GM12878 (cell line): ENCODE data around the gene ANKS4B. TPM values are rescaled to one million over a fixed set of nuclear protein-coding genes. Genes with fewer than 3 reads are reported as not detected.

ENCODE experiments used
- ATAC-seq: fragments of 200-7000 bp; cut with Tn5 transposase; 3 replicates; pipeline ENCODE4 v1.9.1; 2020; ENCODE audit warnings: mild to moderate bottlenecking, moderate library complexity
- BruUV-seq: library from RNA; stranded (reverse); fragments of 400-500 nt; replicated peaks from 2 replicates; lab custom pipeline; 2021; lab: Mats Ljungman, UMichigan
- CTCF ChIA-PET: fragments of 300-600 bp; sonication (Branson Sonifier 250); formaldehyde crosslinking; extraction: SDS; loops from one replicate; lab custom pipeline; 2021; ENCODE audit warnings: inconsistent platforms; lab: Yijun Ruan, JAX
- POLR2A ChIA-PET: fragments of 350-600 bp; formaldehyde crosslinking; extraction: SDS; loops from one replicate; lab custom pipeline; 2021; ENCODE audit warnings: inconsistent platforms; lab: Charles Lee
- RAD21 ChIA-PET: fragments of 300-600 bp; sonication (Branson Sonifier 250); formaldehyde crosslinking; loops from one replicate; lab custom pipeline; 2023; ENCODE audit warnings: antibody characterized with exemption; ENCODE audit not compliant: unreplicated experiment; lab: Charles Lee
- SMC1A ChIA-PET: fragments of 300-600 bp; sonication (Branson Sonifier 250); formaldehyde crosslinking; loops from one replicate; lab custom pipeline; 2023; ENCODE audit not compliant: unreplicated experiment, uncharacterized antibody; lab: Charles Lee
- DNase-seq: peaks from one replicate; pipeline ENCODE4 v3.0.0-alpha.2; 2011; ENCODE audit warnings: low read depth, low spot score
- FAIRE-seq: peaks from 3 replicates; lab custom pipeline; 2011; peaks lifted over from hg19 to GRCh38; lab: Jason Lieb, UNC
- H2AFZ ChIP-seq: 2 replicates; pipeline ENCODE4 v1.6.0; 2011; ENCODE audit warnings: low read depth, low read length, control low read depth; ENCODE audit not compliant: control insufficient read depth
- H3K27ac ChIP-seq: 2 replicates; pipeline ENCODE4 v1.5.1; 2011; ENCODE audit warnings: control low read depth; ENCODE audit not compliant: control insufficient read depth, insufficient read depth
- H3K27me3 ChIP-seq, 2 experiments: replicated peaks in 1 of 2; 2 replicates each; pipeline versions ENCODE4 v1.6.0 to v1.6.1; 2011; ENCODE audit warnings: low read length in 1 of 2; ENCODE audit not compliant: control insufficient read depth in 2 of 2, insufficient read depth in 2 of 2
- H3K36me3 ChIP-seq, 2 experiments: 2 replicates each; pipeline ENCODE4 v1.5.1; 2011; ENCODE audit warnings: low read length in 1 of 2; ENCODE audit not compliant: control insufficient read depth in 2 of 2, insufficient read depth in 2 of 2
- H3K4me1 ChIP-seq: 2 replicates; pipeline ENCODE4 v1.6.1; 2011; ENCODE audit warnings: mild to moderate bottlenecking, low read length, moderate library complexity, mixed read lengths; ENCODE audit not compliant: control insufficient read depth, insufficient read depth
- H3K4me2 ChIP-seq: 2 replicates; pipeline ENCODE4 v1.6.0; 2011; ENCODE audit warnings: control low read depth; ENCODE audit not compliant: control insufficient read depth, insufficient read depth
- H3K4me3 ChIP-seq: fragments of 200-600 bp; sonication (generic); 2 replicates; pipeline ENCODE4 v1.5.1; 2016
- H3K79me2 ChIP-seq: 2 replicates; pipeline ENCODE4 v1.6.0; 2011; ENCODE audit warnings: low read length; ENCODE audit not compliant: control insufficient read depth, insufficient read depth
- H3K9ac ChIP-seq: 2 replicates; pipeline ENCODE4 v1.8.0; 2011; ENCODE audit warnings: low read length, control low read depth, mixed read lengths; ENCODE audit not compliant: control insufficient read depth, insufficient read depth
- H3K9me3 ChIP-seq: replicated peaks from 3 replicates; pipeline ENCODE4 v1.5.1; 2011; ENCODE audit warnings: mild to moderate bottlenecking, low read length; ENCODE audit not compliant: control insufficient read depth, insufficient read depth
- H4K20me1 ChIP-seq: 2 replicates; pipeline ENCODE4 v1.6.0; 2011; ENCODE audit not compliant: control insufficient read depth, insufficient read depth
- WGBS: methylation state at CpG from one replicate; pipeline ENCODE4 v1.1.6; 2016; ENCODE audit warnings: low lambda C conversion rate; ENCODE audit not compliant: insufficient replicate concordance, insufficient coverage; ENCODE audit errors: missing lambda C conversion rate; 5-methylcytosine and 5-hydroxymethylcytosine counted together
- in situ Hi-C: fragments of 300-500 bp; cut with MboI; formaldehyde crosslinking; loops from 9 replicates; pipeline ENCODE4 v1.14.3; 2018; ENCODE audit warnings: mixed read lengths
- intact Hi-C: fragments of 100-400 bp; cut with micrococcal nuclease; formaldehyde crosslinking; loops from one replicate; pipeline ENCODE4 v1.14.2; 2022; ENCODE audit not compliant: unreplicated experiment
- polyA plus RNA-seq, 11 experiments: library from polyadenylated mRNA; depleted of rRNA in 4 of 11; unstranded in 6 of 11; stranded (reverse) in 5 of 11; fragments of >200 nt; fragmentation: Nextera tagmentation in 4 of 11; fragmentation: Illumina TruSeq in 1 of 11; extraction: Ambion mirVana in 4 of 11; extraction: Trizol in 1 of 11; gene quantifications; 1 replicate in 1 of 11; 2 replicates in 10 of 11; pipeline versions ENCODE4 v1.2.1 to v1.2.3, GENCODE V29; 2011 to 2016; ENCODE audit warnings: inconsistent platforms in 2 of 11, missing spikeins in 2 of 11, low read depth in 1 of 11
- total RNA-seq, 4 experiments: library from RNA; depleted of rRNA in 3 of 4; stranded (reverse); fragments of >200 nt in 3 of 4; fragmentation: Illumina TruSeq in 1 of 4; extraction: Trizol in 1 of 4; gene quantifications; 2 replicates each; pipeline versions ENCODE4 v1.2.1 to v1.2.3, GENCODE V29; 2013 to 2021
- TF ChIP-seq, protein P1 (sequence below): fragments of 450-650 bp; IDR thresholded peaks from 2 replicates; pipeline ENCODE4 v1.6.1; 2018; ENCODE audit warnings: borderline replicate concordance, mild to moderate bottlenecking; ENCODE audit not compliant: partially characterized antibody
- TF ChIP-seq, protein P2 (sequence below): fragments of 450-650 bp; IDR thresholded peaks from 2 replicates; pipeline ENCODE4 v1.6.1; 2017; ENCODE audit warnings: mild to moderate bottlenecking

ANKS4B gene
- total and polyA plus RNA-seq, 10 of the 15 experiments (the other 5 are each of a cell fraction or from before 2014, with no cell fraction given), result 0.01 to 0.11 (median 0.05) TPM; not detected in 6

DNA sequence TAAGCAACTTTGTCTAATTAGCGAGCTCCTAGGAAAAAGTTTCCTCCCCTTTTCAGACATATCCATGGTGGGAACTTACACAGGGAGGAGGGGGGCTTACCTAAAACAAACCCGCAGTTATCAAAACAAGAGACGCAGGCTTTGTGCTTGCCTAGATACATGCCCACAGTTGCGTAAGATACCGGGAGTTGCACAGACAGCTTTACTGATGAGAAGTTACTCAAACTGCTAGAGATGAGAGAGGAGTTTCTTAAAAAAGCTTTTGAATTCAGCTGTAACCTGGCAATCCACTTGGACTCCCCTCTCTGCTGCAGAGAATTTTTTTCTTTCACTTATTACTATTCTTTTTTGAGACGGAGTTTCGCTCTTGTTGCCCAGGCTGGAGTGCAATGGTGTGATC is 15.3 kb upstream of the ANKS4B start:
- Histone ChIP-seq H3K27ac (no peak overlapping the region), H2AFZ (no peak overlapping the region), H3K4me2 (no peak overlapping the region), H3K27me3 (no peaks in the 10 kb centered on the region; a peak in 1 of 4 replicates), H4K20me1 (no peaks in the 10 kb centered on the region), H3K79me2 (no peaks in the 10 kb centered on the region), H3K9ac (no peak overlapping the region), H3K4me3 (no peak overlapping the region), H3K4me1 (no peaks in the 10 kb centered on the region), H3K36me3 (no peaks in the 10 kb centered on the region), H3K9me3 (no peaks in the 10 kb centered on the region; the same call in 2 of the 3 replicates)
- ChIA-PET POLR2A (no interaction called here), CTCF (no interaction called here), RAD21 (no interaction called here), SMC1A (no interaction called here)
- BruUV-seq, result no TSS peak
- TF ChIP-seq, protein P1, sequence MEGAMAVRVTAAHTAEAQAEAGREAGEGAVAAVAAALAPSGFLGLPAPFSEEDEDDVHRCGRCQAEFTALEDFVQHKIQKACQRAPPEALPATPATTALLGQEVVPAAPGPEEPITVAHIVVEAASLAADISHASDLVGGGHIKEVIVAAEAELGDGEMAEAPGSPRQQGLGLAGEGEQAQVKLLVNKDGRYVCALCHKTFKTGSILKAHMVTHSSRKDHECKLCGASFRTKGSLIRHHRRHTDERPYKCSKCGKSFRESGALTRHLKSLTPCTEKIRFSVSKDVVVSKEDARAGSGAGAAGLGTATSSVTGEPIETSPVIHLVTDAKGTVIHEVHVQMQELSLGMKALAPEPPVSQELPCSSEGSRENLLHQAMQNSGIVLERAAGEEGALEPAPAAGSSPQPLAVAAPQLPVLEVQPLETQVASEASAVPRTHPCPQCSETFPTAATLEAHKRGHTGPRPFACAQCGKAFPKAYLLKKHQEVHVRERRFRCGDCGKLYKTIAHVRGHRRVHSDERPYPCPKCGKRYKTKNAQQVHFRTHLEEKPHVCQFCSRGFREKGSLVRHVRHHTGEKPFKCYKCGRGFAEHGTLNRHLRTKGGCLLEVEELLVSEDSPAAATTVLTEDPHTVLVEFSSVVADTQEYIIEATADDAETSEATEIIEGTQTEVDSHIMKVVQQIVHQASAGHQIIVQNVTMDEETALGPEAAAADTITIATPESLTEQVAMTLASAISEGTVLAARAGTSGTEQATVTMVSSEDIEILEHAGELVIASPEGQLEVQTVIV, result peak; percentile 17
- TF ChIP-seq, protein P2, sequence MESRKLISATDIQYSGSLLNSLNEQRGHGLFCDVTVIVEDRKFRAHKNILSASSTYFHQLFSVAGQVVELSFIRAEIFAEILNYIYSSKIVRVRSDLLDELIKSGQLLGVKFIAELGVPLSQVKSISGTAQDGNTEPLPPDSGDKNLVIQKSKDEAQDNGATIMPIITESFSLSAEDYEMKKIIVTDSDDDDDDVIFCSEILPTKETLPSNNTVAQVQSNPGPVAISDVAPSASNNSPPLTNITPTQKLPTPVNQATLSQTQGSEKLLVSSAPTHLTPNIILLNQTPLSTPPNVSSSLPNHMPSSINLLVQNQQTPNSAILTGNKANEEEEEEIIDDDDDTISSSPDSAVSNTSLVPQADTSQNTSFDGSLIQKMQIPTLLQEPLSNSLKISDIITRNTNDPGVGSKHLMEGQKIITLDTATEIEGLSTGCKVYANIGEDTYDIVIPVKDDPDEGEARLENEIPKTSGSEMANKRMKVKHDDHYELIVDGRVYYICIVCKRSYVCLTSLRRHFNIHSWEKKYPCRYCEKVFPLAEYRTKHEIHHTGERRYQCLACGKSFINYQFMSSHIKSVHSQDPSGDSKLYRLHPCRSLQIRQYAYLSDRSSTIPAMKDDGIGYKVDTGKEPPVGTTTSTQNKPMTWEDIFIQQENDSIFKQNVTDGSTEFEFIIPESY, result no peak
- intact Hi-C loops, result no loop called here
- DNase-seq (no peak), FAIRE-seq (no peak), ATAC-seq (no peak)
- in situ Hi-C loops, result no loop called here
- 50% methylated on average over 7 of the region's 7 CpGs for WGBS
